HG02588 (cell line): Measurements from ENCODE around the gene CDKN1B.

Experiments
- ATAC-seq: cut with Tn5 transposase; IDR thresholded peaks from one replicate; pipeline ENCODE4 v1.9.1; 2021; ENCODE audit warnings: mild to moderate bottlenecking, moderate library complexity; ENCODE audit not compliant: unreplicated experiment

The CDKN1B gene

GRCh38 chr12:12716793-12717585 lies at the start of gene CDKN1B:
Gene CDKN1B, plus strand, starts transcription at chr12:12717368. Its CDS starts 472 bp downstream, at chr12:12717840.
- ATAC-seq = peak; percentile 46

GRCh38 chr12:12668005-12668404 lies 49.2 kb upstream of the CDKN1B start:
- no peak for ATAC-seq

- ATAC-seq = no peak
Observed at GRCh38 chr12:12669020-12669419, 48.1 kb upstream of the CDKN1B start.

- ATAC-seq = no peak
Observed at GRCh38 chr12:12671850-12672660, 45.1 kb upstream of the CDKN1B start.

GRCh38 chr12:12673296-12673695 lies 43.9 kb upstream of the CDKN1B start:
- peak; percentile 64 for ATAC-seq

DNA sequence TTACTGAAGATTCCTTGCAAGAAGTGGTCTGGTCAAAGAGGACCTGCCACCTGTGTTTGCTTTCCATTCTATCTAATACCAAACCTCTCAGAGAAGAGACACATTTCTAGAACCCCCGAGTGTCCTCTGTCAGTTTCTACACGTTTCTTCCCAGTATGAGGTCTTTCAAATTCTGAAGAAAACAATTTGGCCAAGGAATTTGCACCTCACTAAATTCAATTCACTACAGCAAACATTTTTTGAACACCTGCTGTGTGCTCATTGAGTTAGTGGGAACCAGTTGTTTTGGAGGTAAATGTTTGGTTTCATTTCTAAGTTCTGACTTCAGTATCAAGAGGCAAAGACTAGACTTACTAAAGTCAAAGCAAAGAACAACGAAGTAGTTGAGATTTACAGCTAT lies 40.6 kb upstream of the CDKN1B start:
- no peak for ATAC-seq

DNA sequence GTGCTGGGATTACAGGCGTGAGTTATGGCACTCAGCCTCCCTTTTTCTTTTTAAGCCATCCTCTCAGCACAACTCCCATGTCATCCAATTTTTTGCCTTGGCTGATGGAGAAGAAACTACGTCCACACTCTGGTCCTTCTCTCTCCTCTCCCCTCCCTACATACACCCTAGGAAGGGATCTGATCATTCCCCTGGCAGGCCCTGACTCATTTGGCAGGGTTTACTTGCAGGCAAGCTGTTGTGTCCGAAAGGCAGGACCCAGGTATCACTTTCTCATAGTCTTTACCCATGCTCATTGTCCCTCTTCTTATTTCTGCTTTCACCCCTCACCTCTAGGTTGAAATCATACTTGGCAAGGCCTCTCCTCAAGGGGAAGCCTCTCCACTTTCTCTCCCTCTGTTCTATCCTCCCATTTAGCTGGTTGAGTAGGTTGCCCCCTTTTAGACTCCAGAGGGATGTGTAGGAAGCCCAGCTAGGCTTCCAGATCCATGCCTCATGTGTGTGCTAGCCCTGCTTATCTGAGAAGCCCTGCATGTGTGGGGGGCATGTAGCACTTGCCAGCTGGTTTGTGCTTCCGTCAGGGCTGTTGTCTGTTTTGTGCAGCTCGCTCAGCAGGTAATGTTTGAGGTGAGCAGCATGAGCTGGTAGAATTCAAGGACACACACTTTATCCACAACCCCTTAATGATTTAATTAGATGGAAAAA lies 36.0 kb upstream of the CDKN1B start:
- no peak for ATAC-seq

DNA sequence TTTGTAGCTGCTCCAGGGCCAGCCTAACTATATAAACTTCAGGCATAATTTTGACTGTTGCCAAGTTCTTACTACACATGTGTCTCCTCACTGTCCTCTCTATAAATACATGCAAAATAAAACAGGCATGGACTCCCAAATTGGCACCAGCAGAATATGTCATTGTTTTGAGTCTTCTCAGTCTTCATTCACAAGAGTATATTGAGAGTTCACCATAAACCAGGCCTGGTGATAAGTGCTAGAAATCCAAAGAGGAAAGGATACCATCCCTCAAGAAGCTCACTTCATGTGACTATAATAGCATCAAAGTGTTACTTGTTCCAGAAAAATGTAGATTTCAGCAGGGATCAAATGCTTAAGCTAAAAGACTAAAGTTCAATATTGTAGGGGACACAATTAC lies 34.9 kb upstream of the CDKN1B start:
- no peak for ATAC-seq

DNA sequence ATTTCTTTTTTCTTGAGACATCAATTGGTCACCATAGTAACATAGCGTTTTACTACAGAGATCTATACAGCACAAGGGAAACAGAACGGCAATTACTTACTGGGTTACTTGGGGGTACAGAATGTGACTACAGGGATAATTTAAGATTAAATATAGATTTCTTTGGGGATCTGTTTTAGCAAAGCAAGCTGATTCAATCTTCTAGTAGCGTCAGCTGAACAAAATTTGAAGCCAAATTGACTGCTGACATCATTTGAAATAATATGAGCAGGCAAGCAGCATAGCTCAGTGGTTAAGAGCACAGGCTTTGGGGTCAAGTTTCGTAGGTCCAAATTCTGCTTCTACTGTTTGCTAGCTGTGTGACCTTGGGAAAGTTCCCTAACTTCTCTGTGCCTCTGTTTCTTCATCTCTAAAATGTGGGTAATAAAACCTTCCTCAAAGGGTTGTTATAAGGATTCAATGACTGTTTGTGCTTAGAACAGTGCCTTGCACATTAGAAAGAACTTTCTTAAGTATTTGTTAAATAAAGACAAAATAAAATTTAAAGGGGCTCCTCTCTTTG lies 34.0 kb upstream of the CDKN1B start:
- ATAC-seq = no peak

DNA sequence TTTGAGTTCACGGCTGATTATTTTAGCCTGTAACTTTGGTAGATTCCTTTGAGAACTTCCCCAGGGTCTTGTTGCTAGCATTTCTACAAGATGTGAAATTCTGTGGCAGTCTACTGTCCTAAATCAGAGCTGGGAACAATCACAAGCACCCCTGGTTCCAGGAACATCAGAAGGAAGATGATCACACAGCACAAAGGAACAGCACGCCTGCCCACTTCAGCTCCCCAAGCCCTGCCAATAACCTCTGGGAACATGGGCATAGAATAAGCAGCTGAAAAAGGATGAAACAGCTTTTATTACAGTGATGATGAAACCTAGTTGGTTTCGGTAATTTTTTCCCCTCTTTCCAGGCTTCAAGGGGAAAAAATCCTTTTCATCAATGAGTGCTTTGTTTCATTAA lies 33.4 kb upstream of the CDKN1B start:
- no peak for ATAC-seq

DNA sequence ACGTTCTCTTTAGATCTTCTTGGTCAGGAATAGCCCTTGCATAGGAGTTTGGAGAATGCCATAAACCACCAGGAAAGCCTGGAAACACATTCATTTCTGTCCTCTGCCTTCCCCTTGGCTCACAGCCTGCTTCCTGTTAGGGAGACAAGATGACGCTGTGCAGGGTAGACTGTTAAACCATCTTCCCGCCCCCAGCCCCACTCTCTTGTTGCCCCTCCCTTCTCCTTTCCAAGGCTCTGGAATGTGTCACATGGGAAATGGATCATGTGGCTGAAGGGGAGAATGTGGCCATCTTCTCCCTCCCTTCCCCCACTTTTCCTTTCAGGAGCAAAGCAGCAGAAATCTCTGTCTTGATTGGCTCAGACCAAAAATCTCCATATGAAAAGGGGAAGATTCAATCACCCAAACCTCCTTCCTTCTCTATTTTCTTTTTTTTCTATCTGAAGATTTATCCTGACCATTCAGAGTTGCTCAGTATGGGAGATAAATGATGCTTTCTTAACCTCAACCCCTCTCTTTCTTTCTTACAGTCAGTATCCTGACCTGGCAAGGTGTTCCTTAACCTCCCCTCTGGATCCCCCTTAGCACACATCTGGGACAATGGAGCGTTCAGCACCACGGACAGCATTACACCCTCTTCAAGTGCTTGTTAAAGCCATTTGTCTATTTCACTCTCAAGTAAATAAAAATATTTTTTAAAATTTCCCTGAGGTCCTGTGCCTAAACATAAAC lies 32.6 kb upstream of the CDKN1B start:
- ATAC-seq = no peak

GRCh38 chr12:12685305-12685704 lies 31.9 kb upstream of the CDKN1B start:
- no peak for ATAC-seq

DNA sequence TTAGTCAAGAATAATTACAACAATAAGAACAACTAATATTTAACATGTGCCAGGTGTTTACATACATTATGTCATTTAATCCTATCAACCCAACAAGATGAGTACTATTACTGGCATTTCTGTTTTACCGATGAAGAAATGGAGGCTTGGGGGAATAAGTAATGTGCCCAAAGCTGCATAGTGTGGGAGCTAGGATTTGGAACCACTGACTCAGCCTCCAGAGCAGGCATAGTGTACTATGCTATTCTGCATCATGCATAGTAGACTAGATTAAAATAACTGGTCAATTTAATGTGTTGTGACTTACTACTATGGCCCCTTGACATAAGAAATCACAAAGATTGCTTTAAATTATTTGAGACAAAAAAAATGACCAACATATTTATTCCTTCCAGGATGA lies 30.7 kb upstream of the CDKN1B start:
- no peak for ATAC-seq

DNA sequence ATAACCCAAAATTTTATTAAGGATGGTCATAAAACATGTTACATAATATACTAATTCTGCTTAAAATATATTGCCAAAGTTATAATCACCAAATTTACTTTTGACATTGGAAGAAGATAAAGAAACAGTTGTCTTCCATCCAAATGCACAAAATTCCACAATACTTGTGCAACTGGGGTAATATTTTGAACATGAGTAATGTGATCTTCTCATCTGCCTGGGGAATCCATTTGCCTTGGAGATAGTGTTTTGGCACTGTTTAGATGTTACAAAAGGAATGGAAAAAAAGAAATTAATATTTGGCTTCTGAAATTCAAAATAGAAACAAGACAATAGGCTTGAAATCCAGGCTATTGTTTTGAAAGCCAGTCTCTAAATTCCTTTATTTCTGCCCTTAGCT lies 30.2 kb upstream of the CDKN1B start:
- ATAC-seq = no peak

DNA sequence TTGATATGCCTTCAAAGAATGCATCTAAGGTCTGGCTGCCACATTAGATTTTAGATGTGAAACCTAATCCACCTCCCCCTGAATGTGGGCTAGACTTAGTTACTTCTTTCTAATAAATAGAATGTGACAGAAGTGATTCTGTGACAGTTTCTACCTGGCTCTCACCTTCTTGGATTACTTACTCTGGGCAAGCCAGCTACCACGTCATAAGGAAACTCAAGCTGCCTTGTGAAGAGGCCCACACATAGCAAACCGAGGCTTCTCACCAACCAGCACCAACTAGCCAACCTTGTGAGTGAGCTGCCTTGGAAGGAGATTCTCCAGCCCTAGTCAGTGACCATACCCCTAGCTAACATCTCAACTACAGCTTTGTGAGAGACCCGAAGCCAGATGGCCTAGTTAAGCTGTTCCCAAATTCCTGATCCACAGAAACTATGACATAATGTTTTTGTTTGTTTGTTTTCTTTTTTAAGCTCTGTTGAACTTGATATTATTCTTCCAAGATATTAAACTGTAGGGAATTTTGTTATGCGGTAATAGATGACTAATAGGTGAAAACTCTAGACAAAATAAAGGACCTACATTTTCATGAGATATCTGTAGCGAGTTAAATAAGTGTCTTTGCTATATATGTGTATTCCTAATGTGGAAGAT lies 27.4 kb upstream of the CDKN1B start:
- ATAC-seq = no peak

DNA sequence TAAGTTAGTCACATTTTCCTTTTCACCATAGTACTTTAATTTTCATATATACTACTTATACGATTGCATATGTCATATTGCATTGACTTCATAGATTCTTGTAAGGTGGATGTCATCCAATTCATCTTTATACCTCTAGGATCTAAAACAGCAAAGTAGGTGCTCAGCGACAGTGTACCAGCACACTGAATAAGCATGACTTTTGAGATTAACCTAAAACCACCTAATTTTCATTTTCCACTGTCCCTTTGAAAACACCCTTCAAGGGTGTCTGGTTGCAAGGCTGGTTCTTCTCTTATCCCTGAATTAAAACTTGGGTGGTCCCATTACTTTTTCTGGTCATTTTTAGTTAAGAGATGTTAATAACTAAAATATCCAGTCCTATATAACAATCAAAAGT lies 25.6 kb upstream of the CDKN1B start:
- ATAC-seq = peak; percentile 32

- ATAC-seq = no peak
Observed at GRCh38 chr12:12693111-12693671, 24.0 kb upstream of the CDKN1B start.

DNA sequence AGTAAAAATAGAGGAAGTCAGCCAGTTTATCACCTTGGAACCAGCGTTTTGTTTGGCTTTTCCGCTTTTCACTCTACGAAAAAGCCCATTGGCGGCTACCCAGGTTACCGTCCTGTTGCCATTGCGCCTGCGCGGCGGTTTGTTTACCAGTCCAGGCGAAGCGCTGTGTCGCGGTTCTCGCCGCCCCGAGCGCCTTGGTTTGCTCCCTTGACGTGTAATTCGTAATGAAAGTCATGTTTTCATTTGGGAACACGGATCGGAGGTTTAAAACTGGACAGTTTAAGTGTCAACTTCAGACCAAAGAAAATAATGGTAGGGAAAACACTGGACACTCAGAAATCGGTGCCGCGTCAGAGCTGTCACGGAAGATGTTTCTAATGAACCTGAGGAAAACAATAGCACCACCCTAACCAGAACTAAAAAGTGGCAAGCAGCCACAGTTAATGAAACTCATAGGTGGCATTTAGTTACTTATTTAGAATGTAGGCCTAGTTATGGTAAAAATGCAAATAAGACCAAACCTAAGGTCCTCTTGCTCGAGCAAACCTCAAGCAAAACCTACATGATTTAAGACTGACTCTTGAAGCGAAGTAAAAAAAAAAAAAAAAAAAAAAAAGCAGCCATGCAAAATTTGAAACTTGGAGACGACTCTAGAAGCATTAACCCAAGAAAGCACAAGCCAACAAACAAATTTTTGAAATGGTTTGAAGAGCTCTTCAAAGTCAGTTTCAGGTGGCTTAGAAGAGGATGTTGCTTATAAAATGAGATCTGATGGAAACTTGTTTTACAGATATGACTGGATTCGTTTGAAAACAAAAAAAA lies 20.4 kb upstream of the CDKN1B start:
- ATAC-seq = peak; percentile 74

GRCh38 chr12:12699345-12699744 lies 17.8 kb upstream of the CDKN1B start:
- ATAC-seq = no peak
